ENCODE results near the gene RLN3.

The RLN3 gene

GRCh38 chr19:14054099-14054498 lies 26.2 kb downstream of the RLN3 start:
- DNase-seq (ENCODE audit: low read depth) = no peak

GRCh38 chr19:14054721-14055120 lies 26.8 kb downstream of the RLN3 start:
- no peak for DNase-seq (ENCODE audit: low read depth)

- DNase-seq (ENCODE audit: low read depth) = no peak
Measured at GRCh38 chr19:14055396-14055795, 27.4 kb downstream of the RLN3 start.

GRCh38 chr19:14056069-14056666 lies 28.2 kb downstream of the RLN3 start:
- DNase-seq (ENCODE audit: low read depth) = no peak

GRCh38 chr19:14056741-14057356 lies 28.9 kb downstream of the RLN3 start:
- no peak for DNase-seq (ENCODE audit: low read depth)

GRCh38 chr19:14058182-14059092 lies 30.5 kb downstream of the RLN3 start:
- DNase-seq (ENCODE audit: low read depth) = no peak

- no peak for DNase-seq (ENCODE audit: low read depth)
Measured at GRCh38 chr19:14059093-14059480, 31.1 kb downstream of the RLN3 start.

- no peak for DNase-seq (ENCODE audit: low read depth)
Measured at GRCh38 chr19:14059652-14060155, 31.8 kb downstream of the RLN3 start.

- no peak for DNase-seq (ENCODE audit: low read depth)
Measured at GRCh38 chr19:14061081-14061749, 33.3 kb downstream of the RLN3 start.

- no peak for DNase-seq (ENCODE audit: low read depth)
Measured at GRCh38 chr19:14061751-14062557, 34.0 kb downstream of the RLN3 start, which contains the start of gene PALM3. Gene PALM3, minus strand, starts transcription at chr19:14062076. Its CDS starts 96 bp downstream, at chr19:14061980.

- DNase-seq (ENCODE audit: low read depth) = no peak
Measured at GRCh38 chr19:14062558-14062855, 34.6 kb downstream of the RLN3 start.

- DNase-seq (ENCODE audit: low read depth) = peak; percentile 28
Measured at GRCh38 chr19:14063105-14063504, 35.2 kb downstream of the RLN3 start.

GRCh38 chr19:14066134-14066533 lies 38.2 kb downstream of the RLN3 start:
- DNase-seq (ENCODE audit: low read depth) = no peak

GRCh38 chr19:14070268-14071050 lies 42.5 kb downstream of the RLN3 start:
- DNase-seq (ENCODE audit: low read depth) = no peak

GRCh38 chr19:14072535-14073260 lies 44.8 kb downstream of the RLN3 start, which contains the start of gene MISP3:
Gene MISP3, plus strand, starts transcription at chr19:14072786. Its CDS starts 524 bp downstream, at chr19:14073310.
- DNase-seq (ENCODE audit: low read depth) = peak; percentile 43

- DNase-seq (ENCODE audit: low read depth) = peak; percentile 76
Measured at GRCh38 chr19:14073261-14073924, 45.4 kb downstream of the RLN3 start.

GRCh38 chr19:14073925-14074838 lies 46.2 kb downstream of the RLN3 start:
- no peak for DNase-seq (ENCODE audit: low read depth)

- no peak for DNase-seq (ENCODE audit: low read depth)
Measured at GRCh38 chr19:14078411-14078810, 50.5 kb downstream of the RLN3 start.
